Measurements from ENCODE around the gene AFF3.
"Not testable (repeated sequence)": the region's sequence is repeated elsewhere in the genome, so short reads cannot be mapped to it uniquely, and the experiment has no call there.

The AFF3 gene

GRCh38 chr2:100163605-100164004, 21.2 kb upstream of the AFF3 start:
- TF ChIP-seq EZH2phosphoT487 (IDR thresholded peaks at IDR 0.05; ENCODE audit: borderline replicate concordance, low read length), result no peak
- TF ChIP-seq, protein P1, sequence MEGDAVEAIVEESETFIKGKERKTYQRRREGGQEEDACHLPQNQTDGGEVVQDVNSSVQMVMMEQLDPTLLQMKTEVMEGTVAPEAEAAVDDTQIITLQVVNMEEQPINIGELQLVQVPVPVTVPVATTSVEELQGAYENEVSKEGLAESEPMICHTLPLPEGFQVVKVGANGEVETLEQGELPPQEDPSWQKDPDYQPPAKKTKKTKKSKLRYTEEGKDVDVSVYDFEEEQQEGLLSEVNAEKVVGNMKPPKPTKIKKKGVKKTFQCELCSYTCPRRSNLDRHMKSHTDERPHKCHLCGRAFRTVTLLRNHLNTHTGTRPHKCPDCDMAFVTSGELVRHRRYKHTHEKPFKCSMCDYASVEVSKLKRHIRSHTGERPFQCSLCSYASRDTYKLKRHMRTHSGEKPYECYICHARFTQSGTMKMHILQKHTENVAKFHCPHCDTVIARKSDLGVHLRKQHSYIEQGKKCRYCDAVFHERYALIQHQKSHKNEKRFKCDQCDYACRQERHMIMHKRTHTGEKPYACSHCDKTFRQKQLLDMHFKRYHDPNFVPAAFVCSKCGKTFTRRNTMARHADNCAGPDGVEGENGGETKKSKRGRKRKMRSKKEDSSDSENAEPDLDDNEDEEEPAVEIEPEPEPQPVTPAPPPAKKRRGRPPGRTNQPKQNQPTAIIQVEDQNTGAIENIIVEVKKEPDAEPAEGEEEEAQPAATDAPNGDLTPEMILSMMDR (IDR thresholded peaks at IDR 0.05; ENCODE audit: low read depth, low read length, poor library complexity, severe bottlenecking), result no peak

GRCh38 chr2:100161945-100162620, 19.7 kb upstream of the AFF3 start:
- TF ChIP-seq EZH2phosphoT487 (IDR thresholded peaks at IDR 0.05; ENCODE audit: borderline replicate concordance, low read length), result no peak
- TF ChIP-seq, protein P1 (IDR thresholded peaks at IDR 0.05; ENCODE audit: low read depth, low read length, poor library complexity, severe bottlenecking), result no peak
- Histone ChIP-seq H3K4me1 (ENCODE audit: control insufficient read depth, low read length) (no peaks in the 10 kb centered on the region), H3F3A (ENCODE audit: control insufficient read depth, insufficient read depth) (no peaks in the 10 kb centered on the region)

More at GRCh38 chr2:100163605-100164004, 21.2 kb upstream of the AFF3 start:
- Histone ChIP-seq H4K20me1 (ENCODE audit: control insufficient read depth, insufficient read depth, low read depth, low read length) (no peaks in the 10 kb centered on the region), H3K4me1 (ENCODE audit: control insufficient read depth, low read length) (no peaks in the 10 kb centered on the region), H3K36me3 (ENCODE audit: control insufficient read depth, low read length) (no peaks in the 10 kb centered on the region), H3K9me3 (ENCODE audit: control insufficient read depth, insufficient read depth, low read length) (peaks cover 8% of the 10 kb centered on the region; the same call in 1 of the 2 replicates), H3F3A (ENCODE audit: control insufficient read depth, insufficient read depth) (no peaks in the 10 kb centered on the region), H3K9me2 (replicated peaks; ENCODE audit: control insufficient read depth, low read length) (no peaks in the 10 kb centered on the region), H3K4me2 (ENCODE audit: low read length) (no peak overlapping the region), H3K79me2 (ENCODE audit: control insufficient read depth, low read length) (no peaks in the 10 kb centered on the region), H3K27me3 (ENCODE audit: control insufficient read depth, low read length) (no peaks in the 10 kb centered on the region), H3K4me3 (ENCODE audit: low read length) (no peak overlapping the region), H3K27ac (ENCODE audit: low read depth, low read length) (no peak overlapping the region)

GRCh38 chr2:100160396-100160795, 18.0 kb upstream of the AFF3 start:
- Histone ChIP-seq H3K9me2 (replicated peaks; ENCODE audit: control insufficient read depth, low read length) (no peaks in the 10 kb centered on the region), H3K27ac (ENCODE audit: low read depth, low read length) (no peak overlapping the region), H3K4me1 (ENCODE audit: control insufficient read depth, low read length) (no peaks in the 10 kb centered on the region), H3K27me3 (ENCODE audit: control insufficient read depth, low read length) (no peaks in the 10 kb centered on the region), H3K36me3 (ENCODE audit: control insufficient read depth, low read length) (no peaks in the 10 kb centered on the region), H3K4me2 (ENCODE audit: low read length) (no peak overlapping the region), H3K4me3 (ENCODE audit: low read length) (no peak overlapping the region), H3K9me3 (ENCODE audit: control insufficient read depth, insufficient read depth, low read length) (peaks cover 8% of the 10 kb centered on the region; the same call in 1 of the 2 replicates), H4K20me1 (ENCODE audit: control insufficient read depth, insufficient read depth, low read depth, low read length) (no peaks in the 10 kb centered on the region), H3F3A (ENCODE audit: control insufficient read depth, insufficient read depth) (no peaks in the 10 kb centered on the region), H3K79me2 (ENCODE audit: control insufficient read depth, low read length) (no peaks in the 10 kb centered on the region)
- no peak for TF ChIP-seq EZH2phosphoT487 (IDR thresholded peaks at IDR 0.05; ENCODE audit: borderline replicate concordance, low read length)
- TF ChIP-seq, protein P1 (IDR thresholded peaks at IDR 0.05; ENCODE audit: low read depth, low read length, poor library complexity, severe bottlenecking), result no peak

More at GRCh38 chr2:100161945-100162620, 19.7 kb upstream of the AFF3 start:
- no peaks in the 10 kb centered on the region for H4K20me1 ChIP-seq (ENCODE audit: control insufficient read depth, insufficient read depth, low read depth, low read length)
- H3K9me3 ChIP-seq (ENCODE audit: control insufficient read depth, insufficient read depth, low read length), result peaks cover 8% of the 10 kb centered on the region; the same call in 1 of the 2 replicates
- H3K4me3 ChIP-seq (ENCODE audit: low read length), result no peak overlapping the region
- no peaks in the 10 kb centered on the region for H3K27me3 ChIP-seq (ENCODE audit: control insufficient read depth, low read length)
- no peaks in the 10 kb centered on the region for H3K9me2 ChIP-seq (replicated peaks; ENCODE audit: control insufficient read depth, low read length)
- H3K36me3 ChIP-seq (ENCODE audit: control insufficient read depth, low read length), result no peaks in the 10 kb centered on the region
- H3K79me2 ChIP-seq (ENCODE audit: control insufficient read depth, low read length), result no peaks in the 10 kb centered on the region
- H3K4me2 ChIP-seq (ENCODE audit: low read length), result no peak overlapping the region
- H3K27ac ChIP-seq (ENCODE audit: low read depth, low read length), result no peak overlapping the region

GRCh38 chr2:100151832-100152231, 9.4 kb upstream of the AFF3 start:
- H3K4me2 ChIP-seq (ENCODE audit: low read length); H3K4me3 ChIP-seq (ENCODE audit: low read length); H3K27me3 ChIP-seq (ENCODE audit: control insufficient read depth, low read length); H3K9me2 ChIP-seq (replicated peaks; ENCODE audit: control insufficient read depth, low read length); H3K79me2 ChIP-seq (ENCODE audit: control insufficient read depth, low read length); H3K27ac ChIP-seq (ENCODE audit: low read depth, low read length); H3F3A ChIP-seq (ENCODE audit: control insufficient read depth, insufficient read depth); H3K9me3 ChIP-seq (ENCODE audit: control insufficient read depth, insufficient read depth, low read length); H3K36me3 ChIP-seq (ENCODE audit: control insufficient read depth, low read length); H4K20me1 ChIP-seq (ENCODE audit: control insufficient read depth, insufficient read depth, low read depth, low read length): not testable (repeated sequence)
- peaks cover 34% of the 10 kb centered on the region for H3K4me1 ChIP-seq (ENCODE audit: control insufficient read depth, low read length)
